MCF 10A (cell line): ENCODE measurements around the gene KCNMB1. TPM values are rescaled to one million over a fixed set of nuclear protein-coding genes. Genes with fewer than 3 reads are reported as not detected.

ENCODE experiments used
- BruUV-seq: library from RNA; stranded (reverse); fragments of 400-500 nt; replicated peaks from 2 replicates; lab custom pipeline; 2021; lab: Mats Ljungman, UMichigan
- CTCF ChIA-PET: fragments of 300-600 bp; sonication (Branson Sonifier 250); formaldehyde crosslinking; extraction: SDS; loops from one replicate; lab custom pipeline; 2021; ENCODE audit warnings: antibody characterized with exemption, inconsistent platforms; lab: Yijun Ruan, JAX
- POLR2A ChIA-PET: fragments of 300-600, 350-650 bp; sonication (Branson Sonifier 250); formaldehyde crosslinking; extraction: SDS; loops from one replicate; lab custom pipeline; 2020; ENCODE audit warnings: antibody characterized with exemption, inconsistent platforms; lab: Yijun Ruan, JAX
- DNase-seq: peaks from one replicate; pipeline ENCODE4 v3.0.0-alpha.2; 2018; ENCODE audit not compliant: unreplicated experiment
- H3K27ac Mint-ChIP-seq: one replicate; pipeline ENCODE4 v1.8.0; 2022; ENCODE audit warnings: mild to moderate bottlenecking, low read depth, mixed read lengths; ENCODE audit not compliant: unreplicated experiment
- H3K27me3 Mint-ChIP-seq: one replicate; pipeline ENCODE4 v1.8.0; 2022; ENCODE audit warnings: mixed read lengths; ENCODE audit not compliant: insufficient read depth, unreplicated experiment
- H3K36me3 Mint-ChIP-seq: one replicate; pipeline ENCODE4 v1.8.0; 2022; ENCODE audit warnings: mild to moderate bottlenecking, moderate library complexity, mixed read lengths; ENCODE audit not compliant: insufficient read depth, unreplicated experiment
- H3K4me1 Mint-ChIP-seq: one replicate; pipeline ENCODE4 v1.8.0; 2022; ENCODE audit warnings: mixed read lengths; ENCODE audit not compliant: insufficient read depth, unreplicated experiment
- H3K4me3 Mint-ChIP-seq: one replicate; pipeline ENCODE4 v1.8.0; 2022; ENCODE audit warnings: mild to moderate bottlenecking, moderate library complexity, mixed read lengths; ENCODE audit not compliant: unreplicated experiment
- H3K9me3 Mint-ChIP-seq: one replicate; pipeline ENCODE4 v1.8.0; 2022; ENCODE audit warnings: mixed read lengths; ENCODE audit not compliant: unreplicated experiment
- intact Hi-C: fragments of 100-400 bp; cut with micrococcal nuclease; formaldehyde crosslinking; loops from 2 replicates; pipeline ENCODE4 v1.14.1; 2022
- total RNA-seq: library from RNA; stranded (reverse); gene quantifications from 2 replicates; pipeline ENCODE4 v1.2.3, GENCODE V29; 2022
- TF ChIP-seq, protein P1 (sequence below): fragments of 200-600 bp; IDR thresholded peaks from one replicate; pipeline ENCODE4 v1.8.0; 2022; ENCODE audit warnings: antibody characterized with exemption, mild to moderate bottlenecking; ENCODE audit not compliant: unreplicated experiment

The KCNMB1 gene
- total RNA-seq, 1 experiment from 2014 or later, result not detected

GRCh38 chr5:170411100-170411499 lies 21.9 kb upstream of the KCNMB1 start:
- no peaks in the 10 kb centered on the region for H3K36me3 Mint-ChIP-seq
- peaks cover 20% of the 10 kb centered on the region for H3K27me3 Mint-ChIP-seq
- TF ChIP-seq, protein P1, sequence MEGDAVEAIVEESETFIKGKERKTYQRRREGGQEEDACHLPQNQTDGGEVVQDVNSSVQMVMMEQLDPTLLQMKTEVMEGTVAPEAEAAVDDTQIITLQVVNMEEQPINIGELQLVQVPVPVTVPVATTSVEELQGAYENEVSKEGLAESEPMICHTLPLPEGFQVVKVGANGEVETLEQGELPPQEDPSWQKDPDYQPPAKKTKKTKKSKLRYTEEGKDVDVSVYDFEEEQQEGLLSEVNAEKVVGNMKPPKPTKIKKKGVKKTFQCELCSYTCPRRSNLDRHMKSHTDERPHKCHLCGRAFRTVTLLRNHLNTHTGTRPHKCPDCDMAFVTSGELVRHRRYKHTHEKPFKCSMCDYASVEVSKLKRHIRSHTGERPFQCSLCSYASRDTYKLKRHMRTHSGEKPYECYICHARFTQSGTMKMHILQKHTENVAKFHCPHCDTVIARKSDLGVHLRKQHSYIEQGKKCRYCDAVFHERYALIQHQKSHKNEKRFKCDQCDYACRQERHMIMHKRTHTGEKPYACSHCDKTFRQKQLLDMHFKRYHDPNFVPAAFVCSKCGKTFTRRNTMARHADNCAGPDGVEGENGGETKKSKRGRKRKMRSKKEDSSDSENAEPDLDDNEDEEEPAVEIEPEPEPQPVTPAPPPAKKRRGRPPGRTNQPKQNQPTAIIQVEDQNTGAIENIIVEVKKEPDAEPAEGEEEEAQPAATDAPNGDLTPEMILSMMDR, result no peak
- no peaks in the 10 kb centered on the region for H3K4me1 Mint-ChIP-seq
- H3K9me3 Mint-ChIP-seq, result no peaks in the 10 kb centered on the region
- intact Hi-C loops, result no loop called here
- CTCF ChIA-PET, result interaction anchor here (1.6 to 2.2 kb wide), 4 partner anchors 8 to 186 kb away, joined by 3 to 9 read pairs (median 8); no protein-coding TSS in a partner anchor
- no peak overlapping the region for H3K4me3 Mint-ChIP-seq
- DNase-seq, result no peak
- no TSS peak for BruUV-seq
- POLR2A ChIA-PET, result no interaction called here
- H3K27ac Mint-ChIP-seq, result no peak overlapping the region

- ChIA-PET POLR2A (interaction anchor here (0.6 kb wide), 1 partner anchor 144 kb away, joined by 5 read pairs; no protein-coding TSS in a partner anchor), CTCF (interaction anchor here (0.6 to 2.2 kb wide), 6 partner anchors 9 to 474 kb away, joined by 3 to 9 read pairs (median 6); no protein-coding TSS in a partner anchor)
- TF ChIP-seq, protein P1, result no peak
- Mint-ChIP-seq H3K4me3 (no peak overlapping the region), H3K27ac (no peak overlapping the region), H3K9me3 (no peaks in the 10 kb centered on the region), H3K36me3 (no peaks in the 10 kb centered on the region), H3K27me3 (peaks cover 20% of the 10 kb centered on the region), H3K4me1 (no peaks in the 10 kb centered on the region)
- no TSS peak for BruUV-seq
- intact Hi-C loops, result no loop called here
- DNase-seq, result no peak
Measured at GRCh38 chr5:170410401-170410800, 21.2 kb upstream of the KCNMB1 start.

DNA sequence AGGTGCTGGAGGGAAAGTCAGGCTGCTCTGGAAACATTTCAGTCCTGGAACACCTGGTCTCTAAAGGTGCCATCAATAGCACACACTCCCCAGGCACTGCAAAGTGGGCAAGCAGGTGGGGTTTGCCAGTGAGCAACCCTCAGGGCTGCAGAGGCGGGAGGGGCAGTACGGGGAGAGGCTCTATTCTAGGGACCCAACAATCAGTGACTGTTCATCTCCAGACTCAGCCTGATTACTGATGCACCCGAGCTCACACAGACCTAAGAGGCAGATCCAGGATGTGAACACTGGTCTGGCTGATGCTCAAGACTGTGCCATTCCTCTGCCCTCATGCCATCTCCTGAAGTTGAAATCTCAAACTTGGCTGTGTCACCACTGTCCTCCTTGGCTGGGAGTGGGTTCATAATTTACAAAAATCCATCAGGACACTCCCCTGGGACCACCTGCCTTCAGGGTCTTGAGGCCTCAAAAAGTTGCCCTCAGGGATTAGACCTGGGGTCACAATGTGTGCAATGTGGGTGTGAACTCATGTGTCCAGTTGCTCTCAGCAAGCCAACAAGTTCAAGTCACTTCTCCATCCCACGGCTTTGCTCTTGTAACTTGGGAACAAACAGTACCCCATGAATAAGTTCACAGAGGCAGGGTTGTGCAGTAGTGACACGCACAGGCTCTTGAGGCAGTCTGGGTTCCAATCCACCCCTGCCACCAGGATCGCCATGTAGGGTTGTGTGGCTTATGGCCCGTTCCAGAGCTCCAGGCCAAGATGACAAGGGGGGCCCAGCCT lies 19.9 kb upstream of the KCNMB1 start:
- Mint-ChIP-seq H3K4me1 (no peaks in the 10 kb centered on the region), H3K27ac (no peak overlapping the region), H3K27me3 (peaks cover 20% of the 10 kb centered on the region), H3K9me3 (no peaks in the 10 kb centered on the region), H3K36me3 (no peaks in the 10 kb centered on the region), H3K4me3 (no peak overlapping the region)
- BruUV-seq, result no TSS peak
- TF ChIP-seq, protein P1, result no peak
- no peak for DNase-seq
- CTCF ChIA-PET, result interaction anchor here (0.5 to 3.8 kb wide), 13 partner anchors 10 to 1627 kb away, joined by 3 to 29 read pairs (median 5); no protein-coding TSS in a partner anchor
- intact Hi-C loops, result no loop called here
- POLR2A ChIA-PET, result no interaction called here

DNA sequence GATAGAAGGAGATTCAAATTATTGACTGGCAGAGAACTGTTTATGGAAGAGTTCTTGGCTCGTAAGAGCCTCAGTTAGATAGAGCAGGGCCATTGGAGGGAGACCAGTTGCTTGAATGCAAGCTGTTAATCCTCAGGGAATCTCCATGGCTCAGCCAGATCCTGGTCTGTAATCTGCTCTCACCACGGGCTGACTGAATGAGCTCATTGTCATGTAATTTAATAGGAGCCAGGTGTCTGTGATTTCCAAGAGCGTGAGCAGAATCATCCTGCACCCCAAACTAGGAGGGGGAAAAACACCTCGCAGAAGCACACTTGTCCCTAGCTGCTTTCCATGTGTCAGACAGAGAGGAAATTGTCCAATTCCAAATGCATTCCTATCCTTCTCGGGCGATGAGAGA lies 19.1 kb upstream of the KCNMB1 start:
- Mint-ChIP-seq H3K9me3 (no peaks in the 10 kb centered on the region), H3K36me3 (no peaks in the 10 kb centered on the region), H3K4me1 (no peaks in the 10 kb centered on the region), H3K27ac (no peak overlapping the region), H3K4me3 (no peak overlapping the region), H3K27me3 (peaks cover 20% of the 10 kb centered on the region)
- no TSS peak for BruUV-seq
- CTCF ChIA-PET, result interaction anchor here (0.6 to 3.8 kb wide), 14 partner anchors 10 to 1693 kb away, joined by 3 to 29 read pairs (median 3); no protein-coding TSS in a partner anchor
- intact Hi-C loops, result no loop called here
- POLR2A ChIA-PET, result interaction anchor here (0.6 kb wide), 1 partner anchor 304 kb away, joined by 3 read pairs; no protein-coding TSS in a partner anchor
- TF ChIP-seq, protein P1, result no peak
- no peak for DNase-seq
